ENCODE measurements around the gene ABCC8.

- TF ChIP-seq POLR2AphosphoS5 (IDR thresholded peaks at IDR 0.05; ENCODE audit: low read depth, low read length), result no peak
- TF ChIP-seq POLR2A (IDR thresholded peaks at IDR 0.05; ENCODE audit: low read depth, low read length), result no peak
- no peak for TF ChIP-seq POU2F2 (IDR thresholded peaks at IDR 0.05; ENCODE audit: low read depth, low read length)
- no peak for TF ChIP-seq SPI1 (IDR thresholded peaks at IDR 0.05; ENCODE audit: low read depth, low read length)
- TF ChIP-seq TAF1 (IDR thresholded peaks at IDR 0.05; ENCODE audit: low read depth, low read length), result no peak
- TF ChIP-seq PAX5 (IDR thresholded peaks at IDR 0.05; ENCODE audit: insufficient read depth, low read length, severe bottlenecking), result no peak
Observed at GRCh38 chr11:17399236-17399635, 77.4 kb downstream of the ABCC8 start.
